PC-9 (cell line): ENCODE measurements around the gene MBD3L3. TPM values are rescaled to one million over a fixed set of nuclear protein-coding genes. Genes with fewer than 3 reads are reported as not detected.

Experiments
- BruUV-seq: library from RNA; stranded (reverse); fragments of 400-500 nt; replicated peaks from 2 replicates; lab custom pipeline; 2021; lab: Mats Ljungman, UMichigan
- CTCF ChIA-PET: fragments of 300-600 bp; sonication (Branson Sonifier 250); formaldehyde crosslinking; loops from one replicate; lab custom pipeline; 2022; ENCODE audit warnings: antibody characterized with exemption; lab: Charles Lee
- POLR2A ChIA-PET: fragments of 300-600 bp; sonication (Branson Sonifier 250); formaldehyde crosslinking; loops from one replicate; lab custom pipeline; 2022; ENCODE audit warnings: antibody characterized with exemption; ENCODE audit not compliant: unreplicated experiment; lab: Charles Lee
- DNase-seq, 2 experiments: peaks; one replicate each; pipeline versions ENCODE4 v3.0.0 to v3.0.0-alpha.2; 2015 to 2022; ENCODE audit warnings: mixed read lengths in 1 of 2
- H2AFZ ChIP-seq: fragments of 200-600 bp; sonication (generic); 2 replicates; pipeline ENCODE4 v1.8.1; 2017; ENCODE audit warnings: antibody characterized with exemption
- H3F3A ChIP-seq: fragments of 200-600 bp; sonication (generic); 2 replicates; pipeline ENCODE4 v1.8.1; 2017; ENCODE audit warnings: antibody characterized with exemption, mild to moderate bottlenecking, low read depth; ENCODE audit not compliant: insufficient read depth
- H3K27ac ChIP-seq: fragments of 200-600 bp; sonication (generic); 2 replicates; pipeline ENCODE4 v1.6.1; 2016; ENCODE audit warnings: mixed run types
- H3K27me3 ChIP-seq: fragments of 200-600 bp; sonication (generic); 2 replicates; pipeline ENCODE4 v1.6.1; 2016; ENCODE audit warnings: low read depth, mixed run types; ENCODE audit not compliant: insufficient read depth
- H3K36me3 ChIP-seq: fragments of 200-600 bp; sonication (generic); 2 replicates; pipeline ENCODE4 v1.6.1; 2016; ENCODE audit warnings: low read depth, mixed run types
- H3K4me1 ChIP-seq: fragments of 200-600 bp; sonication (generic); replicated peaks from 2 replicates; pipeline ENCODE4 v1.6.1; 2016; ENCODE audit warnings: mixed run types; ENCODE audit not compliant: insufficient read depth
- H3K4me2 ChIP-seq: fragments of 200-600 bp; sonication (generic); 2 replicates; pipeline ENCODE4 v1.6.1; 2017; ENCODE audit warnings: mixed run types
- H3K4me3 ChIP-seq: fragments of 200-600 bp; sonication (generic); 2 replicates; pipeline ENCODE4 v1.6.1; 2016; ENCODE audit warnings: mixed run types
- H3K79me2 ChIP-seq: fragments of 200-600 bp; sonication (generic); 2 replicates; pipeline ENCODE4 v1.6.1; 2017; ENCODE audit warnings: low read depth, mixed run types
- H3K9me2 ChIP-seq: fragments of 200-600 bp; sonication (generic); 2 replicates; pipeline ENCODE4 v1.8.1; 2017; ENCODE audit warnings: mild to moderate bottlenecking; ENCODE audit not compliant: insufficient read depth
- H3K9me3 ChIP-seq: fragments of 200-600 bp; sonication (generic); 2 replicates; pipeline ENCODE4 v1.8.1; 2016; ENCODE audit warnings: low read depth; ENCODE audit not compliant: insufficient read depth
- H4K20me1 ChIP-seq: fragments of 200-600 bp; sonication (generic); 2 replicates; pipeline ENCODE4 v1.8.1; 2017; ENCODE audit not compliant: insufficient read depth
- EZH2 ChIP-seq: fragments of 200-600 bp; sonication (generic); IDR thresholded peaks from 2 replicates; pipeline ENCODE4 v1.8.0; 2017; ENCODE audit warnings: antibody characterized with exemption, low read depth
- intact Hi-C: fragments of 100-400 bp; cut with micrococcal nuclease; formaldehyde crosslinking; loops from one replicate; pipeline ENCODE4 v1.10.0; 2022; ENCODE audit not compliant: unreplicated experiment
- total RNA-seq: library from RNA; stranded (reverse); gene quantifications from 2 replicates; pipeline ENCODE4 v1.2.3, GENCODE V29; 2021
- TF ChIP-seq, protein P1 (sequence below): fragments of 200-600 bp; sonication (generic); conservative IDR thresholded peaks from 2 replicates; pipeline ENCODE4 v1.6.1; 2017; ENCODE audit warnings: mixed run types, antibody characterized with exemption, mild to moderate bottlenecking, moderate library complexity

MBD3L3 gene
- total RNA-seq, 1 experiment from 2014 or later: not detected

DNA sequence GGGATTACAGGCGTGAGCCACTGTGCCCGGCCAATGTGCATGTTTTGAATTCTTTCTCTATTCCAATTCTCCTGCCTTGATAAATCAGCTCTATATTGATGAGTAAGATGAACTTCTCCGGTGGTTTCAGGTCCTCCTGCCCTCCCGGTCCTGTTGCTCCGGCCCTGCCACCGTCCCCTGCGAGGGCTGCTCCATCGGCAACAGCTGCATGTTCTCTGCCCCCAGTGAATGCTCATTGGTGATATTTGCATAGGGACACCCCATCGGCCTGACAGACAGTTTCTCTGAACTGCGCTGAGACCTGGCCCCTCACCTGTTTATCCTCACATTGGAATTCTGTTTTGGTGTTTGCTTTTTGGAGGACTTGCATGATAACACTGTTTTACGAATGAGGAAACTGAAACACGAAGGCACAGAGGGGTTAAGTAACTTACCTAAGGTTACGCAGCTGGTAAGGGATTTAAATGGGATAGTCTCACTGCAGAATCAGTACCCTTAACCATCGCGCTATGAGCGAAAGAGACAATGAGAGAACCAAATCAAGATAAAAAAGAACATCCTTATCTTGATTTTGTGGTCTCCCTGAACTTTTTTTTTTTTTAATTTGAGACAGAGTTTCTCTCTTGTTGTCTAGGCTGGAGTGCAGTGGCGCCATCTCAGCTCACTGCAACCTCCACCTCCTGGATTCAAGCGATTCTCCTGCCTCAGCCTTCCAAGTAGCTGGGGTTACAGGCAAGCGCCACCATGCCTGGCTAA, 43.2 kb upstream of the MBD3L3 start:
- no TSS peak for BruUV-seq
- CTCF ChIA-PET: interaction anchor here (0.5 to 1.1 kb wide), 3 partner anchors 238 to 274 kb away, joined by 5 to 7 read pairs (median 6); no protein-coding TSS in a partner anchor
- intact Hi-C loops: loop anchor here (1.0 to 2.0 kb wide), 2 partner anchors 47 to 240 kb away; no protein-coding TSS in a partner anchor
- Histone ChIP-seq H3K27ac (no peak overlapping the region), H4K20me1 (no peaks in the 10 kb centered on the region), H3K4me2 (no peak overlapping the region), H3K9me2 (no peaks in the 10 kb centered on the region), H3K4me1 (0 out of 2 replicates have a peak, but pooled peaks cover 4% of the 10 kb centered on the region), H3K9me3 (no peaks in the 10 kb centered on the region), H3F3A (0 out of 2 replicates have a peak, but pooled peaks cover 4% of the 10 kb centered on the region), H3K79me2 (no peaks in the 10 kb centered on the region), H3K27me3 (no peaks in the 10 kb centered on the region), H3K36me3 (no peaks in the 10 kb centered on the region), H3K4me3 (no peak overlapping the region), H2AFZ (no peak overlapping the region)
- TF ChIP-seq, protein P1, sequence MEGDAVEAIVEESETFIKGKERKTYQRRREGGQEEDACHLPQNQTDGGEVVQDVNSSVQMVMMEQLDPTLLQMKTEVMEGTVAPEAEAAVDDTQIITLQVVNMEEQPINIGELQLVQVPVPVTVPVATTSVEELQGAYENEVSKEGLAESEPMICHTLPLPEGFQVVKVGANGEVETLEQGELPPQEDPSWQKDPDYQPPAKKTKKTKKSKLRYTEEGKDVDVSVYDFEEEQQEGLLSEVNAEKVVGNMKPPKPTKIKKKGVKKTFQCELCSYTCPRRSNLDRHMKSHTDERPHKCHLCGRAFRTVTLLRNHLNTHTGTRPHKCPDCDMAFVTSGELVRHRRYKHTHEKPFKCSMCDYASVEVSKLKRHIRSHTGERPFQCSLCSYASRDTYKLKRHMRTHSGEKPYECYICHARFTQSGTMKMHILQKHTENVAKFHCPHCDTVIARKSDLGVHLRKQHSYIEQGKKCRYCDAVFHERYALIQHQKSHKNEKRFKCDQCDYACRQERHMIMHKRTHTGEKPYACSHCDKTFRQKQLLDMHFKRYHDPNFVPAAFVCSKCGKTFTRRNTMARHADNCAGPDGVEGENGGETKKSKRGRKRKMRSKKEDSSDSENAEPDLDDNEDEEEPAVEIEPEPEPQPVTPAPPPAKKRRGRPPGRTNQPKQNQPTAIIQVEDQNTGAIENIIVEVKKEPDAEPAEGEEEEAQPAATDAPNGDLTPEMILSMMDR: no peak
- no peak for TF ChIP-seq EZH2
- DNase-seq: no peak
- POLR2A ChIA-PET: interaction anchor here (0.5 to 0.6 kb wide), 2 partner anchors 518 to 1953 kb away, joined by 3 read pairs; no protein-coding TSS in a partner anchor

DNA sequence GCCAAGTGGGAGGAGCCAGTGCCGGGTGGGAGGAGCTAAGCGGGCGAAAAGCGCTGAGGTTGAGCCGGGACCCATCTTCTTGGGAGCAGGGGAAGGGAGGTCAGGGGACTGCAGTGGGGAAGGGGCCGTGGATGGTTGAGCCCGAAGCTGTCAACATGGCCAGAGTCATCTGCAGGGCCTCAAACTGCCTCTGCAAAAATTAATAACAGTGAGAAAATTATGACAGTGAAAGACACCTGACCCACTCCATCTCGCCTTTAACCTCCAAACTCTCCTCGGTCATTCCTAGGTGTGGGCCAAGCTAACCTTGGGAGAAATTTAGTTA, 41.1 kb upstream of the MBD3L3 start:
- Histone ChIP-seq H3F3A (0 out of 2 replicates have a peak, but pooled peaks cover 4% of the 10 kb centered on the region), H3K27me3 (no peaks in the 10 kb centered on the region), H2AFZ (peak overlapping the region; percentile 91), H3K27ac (no peak overlapping the region), H3K9me2 (no peaks in the 10 kb centered on the region), H4K20me1 (no peaks in the 10 kb centered on the region), H3K4me2 (peak overlapping the region; percentile 77), H3K36me3 (no peaks in the 10 kb centered on the region), H3K4me1 (0 out of 2 replicates have a peak, but pooled peaks cover 4% of the 10 kb centered on the region), H3K4me3 (peak overlapping the region; percentile 79), H3K9me3 (no peaks in the 10 kb centered on the region), H3K79me2 (no peaks in the 10 kb centered on the region)
- ChIA-PET CTCF (interaction anchor here (0.7 to 0.8 kb wide), 2 partner anchors 97 to 598 kb away, joined by 3 to 4 read pairs; no protein-coding TSS in a partner anchor), POLR2A (interaction anchor here (0.5 to 0.7 kb wide), 6 partner anchors 28 to 469 kb away, joined by 3 to 11 read pairs (median 4); no protein-coding TSS in a partner anchor)
- TF ChIP-seq, protein P1: no peak
- TF ChIP-seq EZH2: no peak
- no TSS peak for BruUV-seq
- intact Hi-C loops: no loop called here
- DNase-seq: no peak

DNA sequence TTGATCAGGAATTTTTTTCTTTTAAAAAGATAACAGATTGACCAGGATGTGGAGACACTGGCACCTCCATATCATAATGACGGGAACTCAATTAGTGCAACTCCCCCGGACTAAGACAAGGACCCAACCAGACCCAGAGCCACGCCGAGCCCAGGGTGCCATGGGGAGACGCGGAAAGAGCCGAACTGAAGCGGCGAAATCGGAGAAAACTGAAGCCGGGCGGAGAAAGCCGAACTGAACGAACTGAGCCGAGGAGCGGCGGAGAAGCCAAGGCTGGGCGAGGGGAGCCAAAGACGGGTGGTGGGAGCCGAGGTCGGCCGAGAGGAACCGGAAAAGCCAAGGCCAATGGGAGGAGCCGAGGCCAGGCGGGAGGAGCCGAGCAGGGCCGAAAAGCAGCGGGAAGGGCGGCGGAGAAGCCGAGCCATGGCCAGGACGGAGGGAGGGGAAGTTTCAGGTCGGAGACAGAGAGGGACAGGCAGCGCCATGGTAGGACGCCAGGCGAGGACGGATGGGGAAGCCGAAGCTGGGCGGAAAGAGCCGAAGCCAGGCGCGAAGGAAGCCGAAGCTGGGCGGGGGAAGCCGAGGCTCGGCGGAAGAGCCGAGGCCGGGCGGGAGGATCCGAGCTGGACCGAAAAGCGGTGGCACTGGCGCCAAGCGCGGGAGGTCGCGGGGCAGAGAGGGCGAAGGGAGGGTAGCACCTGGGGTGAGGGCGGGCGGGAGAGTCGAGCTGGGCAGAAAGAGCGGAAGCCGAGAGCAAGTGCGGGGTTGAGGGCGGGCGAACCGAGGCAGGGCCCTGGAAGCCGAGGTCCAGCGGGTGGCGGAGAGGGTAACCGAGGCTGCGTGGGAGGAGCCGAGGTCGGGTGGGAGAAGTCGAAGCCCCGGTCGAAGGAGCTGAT, 40.5 kb upstream of the MBD3L3 start:
- TF ChIP-seq, protein P1: no peak
- TF ChIP-seq EZH2: no peak
- Histone ChIP-seq H3K9me3 (no peaks in the 10 kb centered on the region), H3K4me1 (0 out of 2 replicates have a peak, but pooled peaks cover 4% of the 10 kb centered on the region), H3F3A (0 out of 2 replicates have a peak, but pooled peaks cover 4% of the 10 kb centered on the region), H3K79me2 (no peaks in the 10 kb centered on the region), H3K36me3 (no peaks in the 10 kb centered on the region), H3K9me2 (no peaks in the 10 kb centered on the region), H3K4me3 (peak overlapping the region; percentile 79), H4K20me1 (no peaks in the 10 kb centered on the region), H3K27me3 (no peaks in the 10 kb centered on the region), H3K4me2 (peak overlapping the region; percentile 77), H2AFZ (peak overlapping the region; percentile 91), H3K27ac (peak overlapping the region; percentile 73)
- intact Hi-C loops: no loop called here
- BruUV-seq: no TSS peak
- CTCF ChIA-PET: interaction anchor here (0.8 kb wide), 1 partner anchor 98 kb away, joined by 4 read pairs; no protein-coding TSS in a partner anchor
- POLR2A ChIA-PET: interaction anchor here (0.5 to 0.7 kb wide), 8 partner anchors 28 to 822 kb away, joined by 3 to 14 read pairs (median 4); no protein-coding TSS in a partner anchor
- peak; percentile 65 to 81 for DNase-seq
